Measurements from ENCODE around the gene FCHSD2.
"Not testable (repeated sequence)": the region's sequence is repeated elsewhere in the genome, so short reads cannot be mapped to it uniquely, and the experiment has no call there.

DNA sequence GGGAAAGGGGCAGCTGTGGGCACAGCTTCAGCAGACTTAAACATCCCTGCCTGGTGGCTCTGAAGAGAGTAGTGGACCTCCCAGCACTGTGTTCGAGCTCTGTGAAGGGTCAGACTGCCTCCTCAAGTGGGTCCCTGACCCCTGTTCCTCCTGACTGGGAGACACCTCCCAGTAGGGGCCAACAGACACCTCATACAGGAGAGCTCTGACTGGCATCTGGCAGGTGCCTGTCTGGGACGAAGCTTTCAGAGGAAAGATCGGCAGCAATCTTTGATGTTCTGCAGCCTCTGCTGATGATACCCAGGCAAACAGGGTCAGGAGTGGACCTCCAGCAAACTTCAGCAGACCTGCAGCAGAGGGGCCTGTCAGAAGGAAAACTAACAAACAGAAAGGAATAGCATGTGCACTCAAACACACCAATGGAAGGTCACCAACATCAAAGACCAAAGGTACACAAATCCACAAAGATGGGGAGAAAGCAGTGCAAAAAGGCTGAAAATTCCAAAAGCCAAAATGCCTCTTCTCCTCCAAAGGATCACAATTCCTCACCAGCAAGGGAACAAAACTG, 80.2 kb downstream of the FCHSD2 start:
- TF ChIP-seq ZNF274 (IDR thresholded peaks at IDR 0.05; ENCODE audit: low read depth, low read length); YY1 (IDR thresholded peaks at IDR 0.05; ENCODE audit: insufficient read depth, insufficient read length): not testable (repeated sequence)

Data from NT2/D1 (cell line).